GM12801 (cell line): Measurements from ENCODE around the gene RHCE.

Experiments used
- TF ChIP-seq, protein P1 (sequence below): IDR thresholded peaks from one replicate; pipeline ENCODE4 v1.5.1; 2011; ENCODE audit warnings: control low read depth; ENCODE audit not compliant: insufficient read length; ENCODE audit errors: extremely low read depth

Gene RHCE

DNA sequence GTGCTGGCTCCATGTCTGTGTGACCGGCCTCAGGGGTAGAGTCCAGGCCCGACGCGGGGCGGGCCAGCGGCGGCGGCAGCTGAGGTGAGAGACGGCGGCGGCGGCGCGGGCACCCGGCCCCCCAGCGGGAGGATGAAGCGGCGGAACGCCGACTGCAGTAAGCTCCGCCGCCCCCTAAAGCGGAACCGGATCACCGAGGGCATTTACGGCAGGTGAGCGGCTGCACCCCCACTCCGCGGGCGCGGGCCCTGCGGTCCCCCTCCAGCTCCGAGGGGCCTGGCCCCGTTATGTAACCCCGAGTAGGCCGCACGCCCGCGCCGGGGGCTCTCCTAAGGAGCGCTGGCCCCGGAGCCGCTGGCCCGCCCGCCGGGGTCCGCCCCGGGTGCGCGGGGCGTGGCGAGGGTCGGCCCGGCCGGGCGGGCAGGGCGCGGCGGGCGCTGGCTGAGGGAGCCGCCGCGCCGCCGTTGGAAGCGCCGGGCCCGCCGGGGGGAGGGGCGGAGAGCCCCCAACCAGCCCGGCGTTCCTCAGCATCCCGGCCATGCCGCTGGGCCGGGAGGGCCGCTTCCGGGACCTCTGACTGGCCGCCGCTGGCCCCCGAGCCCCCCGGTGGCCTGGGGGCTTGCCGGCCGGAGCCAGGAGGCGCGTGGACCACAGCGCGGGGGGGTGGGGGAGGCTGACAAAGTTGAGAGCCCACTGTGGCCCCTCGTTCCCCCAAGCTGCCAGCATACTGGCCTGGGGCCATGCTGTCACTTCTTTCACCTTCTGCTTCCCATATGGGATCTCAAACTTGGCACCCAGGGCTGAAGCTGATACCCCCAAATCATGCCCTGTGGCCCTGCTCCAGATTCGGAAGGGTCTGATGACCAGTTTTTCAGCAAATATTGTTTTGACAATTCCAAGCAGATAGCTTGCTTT lies 10.6 kb upstream of the RHCE start:
- TF ChIP-seq, protein P1, sequence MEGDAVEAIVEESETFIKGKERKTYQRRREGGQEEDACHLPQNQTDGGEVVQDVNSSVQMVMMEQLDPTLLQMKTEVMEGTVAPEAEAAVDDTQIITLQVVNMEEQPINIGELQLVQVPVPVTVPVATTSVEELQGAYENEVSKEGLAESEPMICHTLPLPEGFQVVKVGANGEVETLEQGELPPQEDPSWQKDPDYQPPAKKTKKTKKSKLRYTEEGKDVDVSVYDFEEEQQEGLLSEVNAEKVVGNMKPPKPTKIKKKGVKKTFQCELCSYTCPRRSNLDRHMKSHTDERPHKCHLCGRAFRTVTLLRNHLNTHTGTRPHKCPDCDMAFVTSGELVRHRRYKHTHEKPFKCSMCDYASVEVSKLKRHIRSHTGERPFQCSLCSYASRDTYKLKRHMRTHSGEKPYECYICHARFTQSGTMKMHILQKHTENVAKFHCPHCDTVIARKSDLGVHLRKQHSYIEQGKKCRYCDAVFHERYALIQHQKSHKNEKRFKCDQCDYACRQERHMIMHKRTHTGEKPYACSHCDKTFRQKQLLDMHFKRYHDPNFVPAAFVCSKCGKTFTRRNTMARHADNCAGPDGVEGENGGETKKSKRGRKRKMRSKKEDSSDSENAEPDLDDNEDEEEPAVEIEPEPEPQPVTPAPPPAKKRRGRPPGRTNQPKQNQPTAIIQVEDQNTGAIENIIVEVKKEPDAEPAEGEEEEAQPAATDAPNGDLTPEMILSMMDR = no peak

- TF ChIP-seq, protein P1 = no peak
Measured at GRCh38 chr1:25430073-25430966, 9.7 kb upstream of the RHCE start, which contains the start of gene MACO1. MACO1 (plus strand) TSS chr1:25430897; CDS start chr1:25431099, 202 bp downstream.

GRCh38 chr1:25428475-25429166 lies 8.0 kb upstream of the RHCE start:
- TF ChIP-seq, protein P1 = no peak

- TF ChIP-seq, protein P1 = no peak
Measured at GRCh38 chr1:25427696-25428095, 7.1 kb upstream of the RHCE start.

DNA sequence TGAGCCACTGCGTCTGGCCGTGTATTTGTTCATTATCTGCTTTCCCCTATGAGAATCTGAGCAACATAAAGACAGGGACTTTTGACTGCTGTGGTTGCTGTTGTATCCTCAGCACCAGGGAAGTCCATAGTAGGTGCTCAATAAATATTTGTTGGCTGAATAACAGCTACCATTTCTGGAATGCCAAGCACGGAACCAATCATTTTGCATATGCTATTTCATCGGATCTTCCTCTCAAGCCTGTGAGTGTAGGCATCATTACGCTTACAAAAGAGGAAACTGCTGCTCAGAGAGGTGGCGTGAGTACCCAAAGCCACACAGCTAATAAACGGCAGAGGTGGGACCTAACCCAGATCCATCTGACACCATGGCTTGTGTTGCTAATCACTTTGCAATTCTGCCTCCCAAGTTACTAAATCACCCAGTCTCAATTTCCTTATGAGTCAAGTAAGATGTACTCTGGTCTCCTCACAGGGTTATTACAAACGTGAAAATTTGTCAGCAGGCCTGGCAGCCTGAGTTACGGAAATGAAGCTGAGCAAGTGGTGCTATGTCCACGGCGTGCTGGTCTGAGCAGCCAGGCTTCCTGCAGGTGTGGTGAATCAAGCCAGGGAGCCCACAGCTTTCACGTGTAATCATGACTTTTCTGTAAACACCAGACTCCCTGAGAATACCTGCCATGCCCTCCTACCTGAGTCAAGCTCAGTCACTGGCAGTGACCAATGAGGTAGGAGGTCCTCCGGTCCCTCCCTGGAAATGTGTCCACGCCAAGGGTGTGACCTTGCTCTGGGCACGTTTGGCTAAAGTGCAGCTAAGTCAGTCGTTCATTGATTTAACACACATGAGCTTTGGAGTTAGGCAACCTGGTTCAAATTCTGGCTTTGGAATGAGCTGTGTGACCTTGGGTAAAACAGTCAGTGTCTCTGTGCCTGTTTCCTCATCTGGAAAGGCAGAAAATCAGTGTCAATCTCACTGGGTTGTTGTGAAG lies 4.8 kb upstream of the RHCE start:
- TF ChIP-seq, protein P1 = no peak

GRCh38 chr1:25392841-25393240 lies 27.8 kb downstream of the RHCE start:
- TF ChIP-seq, protein P1 = no peak
